Neural progenitor cell (in vitro differentiated cells): ENCODE data around the gene FAM124A.
"Not testable (repeated sequence)": the region's sequence is repeated elsewhere in the genome, so short reads cannot be mapped to it uniquely, and the experiment has no call there.

Experiments
- EZH2 ChIP-seq: fragments of 200-600 bp; sonication (generic); IDR thresholded peaks from 2 replicates; pipeline ENCODE4 v1.6.1; 2017; ENCODE audit warnings: antibody characterized with exemption, mild to moderate bottlenecking, moderate library complexity
- TF ChIP-seq, protein P1 (sequence below): fragments of 200-600 bp; sonication (generic); IDR thresholded peaks from 2 replicates; pipeline ENCODE4 v1.5.1; 2017; ENCODE audit warnings: antibody characterized with exemption, mild to moderate bottlenecking

DNA sequence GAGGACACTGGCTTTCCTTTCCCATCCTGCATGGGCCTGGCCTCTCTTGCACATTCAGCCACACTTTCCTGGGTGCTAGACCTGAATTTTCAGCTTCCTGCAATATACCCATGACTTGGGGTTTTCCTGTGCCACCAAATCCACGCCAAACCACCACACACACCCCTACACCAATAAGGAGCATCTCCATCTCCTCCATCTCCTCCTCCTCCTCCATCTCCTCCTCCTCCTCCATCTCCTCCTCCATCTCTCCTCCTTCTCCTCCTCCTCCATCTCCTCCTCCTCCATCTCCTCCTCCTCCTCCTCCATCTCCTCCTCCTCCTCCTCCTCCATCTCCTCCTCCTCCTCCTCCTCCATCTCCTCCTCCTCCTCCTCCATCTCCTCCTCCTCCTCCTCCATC lies 66.1 kb downstream of the FAM124A start:
- TF ChIP-seq, protein P1, sequence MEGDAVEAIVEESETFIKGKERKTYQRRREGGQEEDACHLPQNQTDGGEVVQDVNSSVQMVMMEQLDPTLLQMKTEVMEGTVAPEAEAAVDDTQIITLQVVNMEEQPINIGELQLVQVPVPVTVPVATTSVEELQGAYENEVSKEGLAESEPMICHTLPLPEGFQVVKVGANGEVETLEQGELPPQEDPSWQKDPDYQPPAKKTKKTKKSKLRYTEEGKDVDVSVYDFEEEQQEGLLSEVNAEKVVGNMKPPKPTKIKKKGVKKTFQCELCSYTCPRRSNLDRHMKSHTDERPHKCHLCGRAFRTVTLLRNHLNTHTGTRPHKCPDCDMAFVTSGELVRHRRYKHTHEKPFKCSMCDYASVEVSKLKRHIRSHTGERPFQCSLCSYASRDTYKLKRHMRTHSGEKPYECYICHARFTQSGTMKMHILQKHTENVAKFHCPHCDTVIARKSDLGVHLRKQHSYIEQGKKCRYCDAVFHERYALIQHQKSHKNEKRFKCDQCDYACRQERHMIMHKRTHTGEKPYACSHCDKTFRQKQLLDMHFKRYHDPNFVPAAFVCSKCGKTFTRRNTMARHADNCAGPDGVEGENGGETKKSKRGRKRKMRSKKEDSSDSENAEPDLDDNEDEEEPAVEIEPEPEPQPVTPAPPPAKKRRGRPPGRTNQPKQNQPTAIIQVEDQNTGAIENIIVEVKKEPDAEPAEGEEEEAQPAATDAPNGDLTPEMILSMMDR, result not testable (repeated sequence)
- not testable (repeated sequence) for TF ChIP-seq EZH2
